ENCODE results near the gene PRELID3B. TPM values are rescaled to one million over a fixed set of nuclear protein-coding genes. Genes with fewer than 3 reads are reported as not detected.

The PRELID3B gene
- total RNA-seq, 4 donors from 2014 or later: 35.1 to 60.8 (median 40.0) TPM

- H3K4me3 ChIP-seq: no peak overlapping the region
Measured at GRCh38 chr20:59075934-59076508, 33.4 kb upstream of the PRELID3B start.

GRCh38 chr20:59074456-59074855 is 31.9 kb upstream of the PRELID3B start:
- no peaks in the 10 kb centered on the region for H3K4me1 ChIP-seq
- ATAC-seq: no peak
- H3K9me3 ChIP-seq: no peaks in the 10 kb centered on the region
- H3K27me3 ChIP-seq: peaks cover 32% of the 10 kb centered on the region
- 26 to 51% methylated on average over 3 of the region's 3 CpGs for WGBS, 2 donors (ENCODE audit: low coverage in 1 of 2)
- no peak overlapping the region for H3K4me3 ChIP-seq
- no peak overlapping the region for H3K27ac ChIP-seq
- TF ChIP-seq CTCF (IDR thresholded peaks at IDR 0.05) (no peak), POLR2A (IDR thresholded peaks at IDR 0.05) (no peak), EP300 (IDR thresholded peaks at IDR 0.05) (no peak), POLR2AphosphoS5 (IDR thresholded peaks at IDR 0.05) (no peak)
- H3K36me3 ChIP-seq: no peaks in the 10 kb centered on the region

More at GRCh38 chr20:59075934-59076508, 33.4 kb upstream of the PRELID3B start:
- no peaks in the 10 kb centered on the region for H3K9me3 ChIP-seq
- peaks cover 38% of the 10 kb centered on the region for H3K27me3 ChIP-seq
- TF ChIP-seq POLR2AphosphoS5 (IDR thresholded peaks at IDR 0.05) (no peak), POLR2A (IDR thresholded peaks at IDR 0.05) (no peak), EP300 (IDR thresholded peaks at IDR 0.05) (no peak), CTCF (IDR thresholded peaks at IDR 0.05) (no peak)
- 60 to 79% methylated on average over 2 to 3 of the region's 4 CpGs for WGBS, 2 donors (ENCODE audit: low coverage in 1 of 2)
- no peak for ATAC-seq
- H3K27ac ChIP-seq: no peak overlapping the region
- H3K4me1 ChIP-seq: no peaks in the 10 kb centered on the region
- no peaks in the 10 kb centered on the region for H3K36me3 ChIP-seq

- Histone ChIP-seq H3K27ac (no peak overlapping the region), H3K27me3 (peaks cover 28% of the 10 kb centered on the region), H3K9me3 (no peaks in the 10 kb centered on the region), H3K4me3 (no peak overlapping the region), H3K4me1 (no peaks in the 10 kb centered on the region), H3K36me3 (no peaks in the 10 kb centered on the region)
- WGBS, 2 donors (ENCODE audit: low coverage in 1 of 2): 100% methylated on average over 1 of the region's 1 CpG
- no peak for TF ChIP-seq POLR2AphosphoS5 (IDR thresholded peaks at IDR 0.05)
- no peak for TF ChIP-seq CTCF (IDR thresholded peaks at IDR 0.05)
- no peak for TF ChIP-seq POLR2A (IDR thresholded peaks at IDR 0.05)
- ATAC-seq: no peak
Measured at GRCh38 chr20:59073582-59073981, 31.0 kb upstream of the PRELID3B start.

GRCh38 chr20:59071216-59071615 is 28.6 kb upstream of the PRELID3B start:
- TF ChIP-seq EP300 (IDR thresholded peaks at IDR 0.05) (no peak), POLR2A (IDR thresholded peaks at IDR 0.05) (no peak), CTCF (IDR thresholded peaks at IDR 0.05) (no peak), POLR2AphosphoS5 (IDR thresholded peaks at IDR 0.05) (no peak)
- H3K27ac ChIP-seq: no peak overlapping the region
- peaks cover 12% of the 10 kb centered on the region for H3K27me3 ChIP-seq

GRCh38 chr20:59069026-59069425 is 26.4 kb upstream of the PRELID3B start:
- no peaks in the 10 kb centered on the region for H3K9me3 ChIP-seq
- TF ChIP-seq POLR2AphosphoS5 (IDR thresholded peaks at IDR 0.05) (no peak), CTCF (IDR thresholded peaks at IDR 0.05) (no peak), EP300 (IDR thresholded peaks at IDR 0.05) (no peak), POLR2A (IDR thresholded peaks at IDR 0.05) (no peak)
- WGBS, 2 donors (ENCODE audit: low coverage in 1 of 2): 41 to 56% methylated on average over 2 of the region's 2 CpGs
- H3K4me3 ChIP-seq: no peak overlapping the region
- H3K4me1 ChIP-seq: peaks cover 0 to 5% (median 4%) of the 10 kb centered on the region in 3 donors
- H3K27me3 ChIP-seq: peaks cover 4% of the 10 kb centered on the region
- ATAC-seq: no peak
- H3K36me3 ChIP-seq: no peaks in the 10 kb centered on the region
- H3K27ac ChIP-seq: no peak overlapping the region

More at GRCh38 chr20:59071216-59071615, 28.6 kb upstream of the PRELID3B start:
- Histone ChIP-seq H3K36me3 (no peaks in the 10 kb centered on the region), H3K4me3 (no peak overlapping the region), H3K4me1 (no peaks in the 10 kb centered on the region), H3K9me3 (no peaks in the 10 kb centered on the region)
- WGBS, 2 donors (ENCODE audit: low coverage in 1 of 2): 80% methylated on average over 1 of the region's 1 CpG
- ATAC-seq: no peak

Data from gastroesophageal sphincter (tissue), 4 donors.